CD1c-positive myeloid dendritic cell (primary cell): Measurements from ENCODE around the gene MED16.
"Not testable (repeated sequence)": the region's sequence is repeated elsewhere in the genome, so short reads cannot be mapped to it uniquely, and the experiment has no call there.

ENCODE experiments used
- DNase-seq: peaks from one replicate; pipeline ENCODE4 v3.0.0-alpha.2; 2016; ENCODE audit errors: extremely low spot score

The MED16 gene

DNA sequence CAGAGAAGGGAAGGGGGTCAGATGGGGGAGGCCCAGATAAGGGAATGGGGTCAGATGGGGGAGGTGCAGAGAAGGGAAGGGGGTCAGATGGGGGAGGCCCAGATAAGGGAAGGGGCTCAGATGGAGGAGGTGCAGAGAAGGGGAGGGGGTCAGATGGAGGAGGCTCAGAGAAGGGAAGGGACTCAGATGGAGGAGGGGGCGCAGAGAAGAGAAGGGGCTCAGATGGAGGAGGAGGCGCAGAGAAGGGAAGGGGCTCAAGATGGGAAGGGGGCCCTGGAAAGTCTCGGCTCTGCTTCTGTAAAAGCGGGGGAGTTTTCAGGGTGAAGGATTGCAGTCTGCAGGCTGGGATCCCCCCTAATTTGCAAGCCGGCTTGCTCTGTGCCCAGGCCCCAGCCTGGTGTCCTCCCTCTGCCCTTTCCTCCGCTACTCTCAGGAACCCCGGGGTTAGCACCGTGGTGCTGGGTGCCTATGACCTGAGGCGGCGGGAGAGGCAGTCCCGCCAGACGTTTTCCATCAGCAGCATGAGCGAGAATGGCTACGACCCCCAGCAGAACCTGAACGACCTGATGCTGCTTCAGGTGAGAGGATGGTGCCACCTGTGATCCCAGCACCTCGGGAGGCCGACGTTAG, 63.7 kb downstream of the MED16 start:
- DNase-seq = no peak

DNA sequence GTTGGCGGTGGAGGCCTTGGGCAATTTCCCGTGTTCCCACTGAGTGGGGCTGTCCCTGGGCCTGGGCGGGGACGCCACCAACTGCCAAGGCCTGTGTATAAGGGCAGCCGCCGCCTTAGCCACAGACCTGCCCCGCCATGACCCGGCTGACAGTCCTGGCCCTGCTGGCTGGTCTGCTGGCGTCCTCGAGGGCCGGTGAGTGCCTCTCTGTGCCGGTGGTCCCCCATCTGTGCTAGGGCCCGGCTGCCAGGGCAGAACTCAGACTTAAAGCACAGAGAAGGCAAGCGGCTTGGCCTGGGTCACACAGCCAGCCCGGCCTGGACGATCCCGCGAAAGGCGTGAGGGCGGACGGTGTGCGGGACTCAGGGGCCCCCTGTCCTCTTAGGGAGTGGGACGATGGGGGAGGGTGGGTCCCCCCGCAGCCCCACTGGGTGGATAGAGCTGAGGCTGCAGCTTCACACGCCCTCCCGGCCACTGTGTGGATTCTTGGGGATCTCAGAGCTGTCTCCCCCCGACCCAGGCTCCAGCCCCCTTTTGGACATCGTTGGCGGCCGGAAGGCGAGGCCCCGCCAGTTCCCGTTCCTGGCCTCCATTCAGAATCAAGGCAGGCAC, 65.2 kb downstream of the MED16 start, which contains the start of gene AZU1:
TSS of gene AZU1 (plus strand) at position 128 of the 612 bp plus-strand sequence. CDS start at position 138, 10 bp downstream.
- peak; percentile 41 for DNase-seq

DNA sequence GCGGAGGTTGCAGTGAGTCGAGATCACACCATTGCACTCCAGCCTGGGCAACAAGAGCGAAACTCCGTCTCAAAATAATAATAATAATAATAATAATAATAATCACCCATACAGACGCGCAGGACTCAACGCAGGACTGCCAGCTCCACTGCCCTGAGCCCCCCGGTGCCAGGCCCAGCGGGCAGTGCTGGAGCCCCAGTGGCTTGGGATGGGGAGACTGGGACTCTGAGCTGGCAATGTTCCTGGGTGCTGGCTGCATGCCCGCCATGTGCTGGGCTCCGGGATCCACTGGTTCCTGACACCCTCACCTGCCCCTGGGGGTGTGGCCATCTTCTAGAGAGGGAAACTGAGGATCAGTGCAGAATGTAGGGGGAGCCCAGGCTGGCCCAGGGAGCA, 65.7 kb downstream of the MED16 start:
- DNase-seq = no peak

DNA sequence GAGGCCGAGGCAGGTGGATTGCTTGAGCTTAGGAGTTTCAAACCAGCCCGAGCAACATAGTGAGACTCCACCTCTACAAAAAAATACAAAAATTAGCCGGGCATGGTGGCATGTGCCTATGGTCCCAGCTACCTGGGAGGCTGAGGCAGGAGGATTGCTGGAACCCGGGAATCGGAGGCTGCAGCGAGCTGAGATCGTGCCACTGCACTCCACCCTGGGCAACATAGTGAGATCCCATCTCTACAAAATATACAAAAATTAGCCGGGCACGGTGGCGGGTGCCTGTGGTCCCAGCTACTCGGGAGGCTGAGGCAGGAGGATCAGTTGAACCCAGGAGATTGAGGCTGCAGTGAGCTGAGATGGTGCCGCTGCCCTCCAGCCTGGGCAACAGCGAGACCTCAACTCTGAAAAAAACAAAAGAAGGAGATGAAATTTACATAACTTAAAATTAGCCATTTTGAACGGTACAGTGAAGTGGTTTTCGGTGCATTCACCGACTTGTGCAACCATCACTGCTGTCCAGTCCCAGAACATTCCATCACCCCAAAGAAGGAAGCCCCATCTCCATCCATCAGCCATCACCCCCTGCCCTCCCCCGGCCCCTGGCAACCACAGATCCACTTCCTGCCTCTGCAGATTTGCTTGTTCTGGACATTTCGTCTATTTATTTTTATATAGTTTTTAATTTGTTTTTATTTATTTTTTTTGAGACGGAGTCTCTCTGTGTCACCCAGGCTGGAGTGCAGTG, 66.9 kb downstream of the MED16 start:
- DNase-seq = no peak

DNA sequence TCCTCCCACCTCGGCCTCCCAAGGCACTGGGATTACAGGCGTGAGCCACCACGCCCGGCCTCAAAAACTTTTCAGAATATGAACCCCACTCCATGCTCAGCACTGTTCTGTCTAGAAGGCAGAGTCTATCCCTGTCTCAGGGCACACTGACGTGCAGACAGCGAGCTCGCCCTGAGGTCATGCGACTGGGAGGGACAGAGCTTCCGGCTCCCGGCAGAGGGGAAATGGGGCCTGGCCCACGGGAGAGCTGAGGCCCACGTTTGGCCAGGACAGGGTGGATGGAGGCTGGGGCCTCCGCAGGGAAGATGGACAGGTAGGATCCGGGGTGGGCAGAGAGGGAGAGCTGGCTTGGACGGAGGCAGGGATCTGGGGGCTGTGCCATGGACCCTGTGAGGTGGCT, 68.1 kb downstream of the MED16 start:
- DNase-seq = peak; percentile 64

DNA sequence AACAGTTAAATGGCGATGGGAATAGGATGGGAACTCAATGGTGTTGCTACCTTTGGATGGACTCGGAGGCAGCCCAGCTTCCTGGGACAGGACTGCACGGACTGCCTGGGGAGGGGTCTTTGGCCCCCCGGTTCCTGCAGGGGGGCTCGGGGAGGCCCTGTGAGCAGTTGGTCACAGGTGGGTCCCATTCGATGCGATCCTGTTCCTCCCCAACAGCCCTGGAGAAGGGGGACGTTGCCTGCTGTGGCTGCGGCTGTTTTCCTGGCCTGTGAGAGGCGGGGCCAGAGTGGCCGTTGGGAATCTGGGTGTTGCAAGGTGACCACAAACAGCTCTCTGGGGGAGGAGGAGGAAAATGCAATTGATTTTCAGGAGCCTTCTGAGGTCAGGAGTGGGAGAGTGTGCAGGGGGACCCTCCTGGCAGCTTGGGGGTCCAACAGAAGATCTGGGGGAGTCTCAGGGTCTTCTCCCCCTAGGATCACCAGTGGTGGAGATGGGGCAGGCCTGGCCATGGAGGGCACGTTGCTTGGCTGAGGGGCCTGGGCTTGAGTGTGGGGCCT, 69.3 kb downstream of the MED16 start:
- DNase-seq = no peak

DNA sequence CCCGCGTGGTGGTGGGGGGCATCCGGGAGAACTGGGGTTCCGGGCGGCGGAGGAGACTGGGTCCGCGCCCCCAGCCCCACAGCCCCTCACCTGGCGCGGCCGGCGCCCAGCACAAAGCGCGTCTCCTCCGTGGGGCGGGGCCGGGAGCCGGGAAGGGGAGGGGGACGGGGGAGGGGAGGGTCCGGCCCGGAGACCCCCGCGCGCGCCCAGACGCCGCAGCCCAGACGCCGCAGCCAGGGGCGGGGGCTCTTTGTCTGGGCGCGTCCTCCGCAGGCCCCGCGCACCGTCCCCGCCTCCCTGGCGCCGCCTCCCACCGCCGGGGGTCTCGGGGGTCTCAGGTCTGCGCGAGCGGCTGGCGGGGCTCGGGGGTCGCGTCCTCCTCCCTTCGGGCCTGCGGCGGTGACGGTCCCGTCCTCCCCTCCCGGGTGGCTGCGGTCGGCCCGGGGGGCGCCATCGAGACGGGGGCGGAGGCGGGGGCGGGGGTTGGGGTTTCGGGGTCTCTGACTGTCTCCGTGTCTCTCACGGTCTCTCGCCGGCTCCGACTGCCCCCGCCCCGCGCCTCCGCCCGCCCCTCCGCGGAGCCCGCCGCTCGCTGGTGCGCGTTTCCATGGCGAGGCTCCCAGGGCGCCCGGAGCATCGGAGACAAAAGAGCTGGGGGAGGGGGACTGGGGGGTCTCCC, 71.0 kb downstream of the MED16 start, which contains the start of gene PLPPR3:
TSS of gene PLPPR3 (minus strand) at position 131 of the 679 bp plus-strand sequence. CDS start 396 bp downstream, outside the sequence.
- no peak for DNase-seq

DNA sequence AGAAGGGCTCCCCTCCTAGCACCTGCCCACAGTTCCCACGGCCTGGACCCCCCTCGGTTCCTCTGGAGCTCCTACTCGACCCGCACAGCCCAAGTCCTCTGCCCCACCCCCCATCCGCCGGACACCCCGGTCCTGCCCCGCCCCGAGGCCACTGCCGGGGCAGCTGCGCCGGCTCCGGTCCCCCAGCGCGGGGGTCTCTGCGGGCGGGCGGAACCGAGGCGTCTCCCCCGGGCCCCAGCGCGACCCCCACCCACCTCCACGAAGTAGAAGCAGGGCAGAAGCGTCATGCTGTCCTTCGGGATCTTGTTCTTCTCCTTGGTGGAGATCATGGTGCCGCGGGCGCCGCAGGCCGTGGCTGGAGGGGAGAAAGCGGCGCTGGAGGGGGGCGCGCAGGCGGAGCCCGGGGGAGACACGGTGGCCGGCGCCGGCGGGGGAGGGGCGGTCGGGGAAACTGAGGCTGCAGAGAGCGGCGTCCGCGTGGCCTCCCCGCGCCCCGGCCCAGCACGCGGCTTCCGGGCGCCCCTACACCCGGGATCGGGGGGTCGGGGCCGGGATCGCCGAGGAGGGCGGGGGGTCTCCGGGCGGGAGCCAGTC, 71.7 kb downstream of the MED16 start:
- no peak for DNase-seq

DNA sequence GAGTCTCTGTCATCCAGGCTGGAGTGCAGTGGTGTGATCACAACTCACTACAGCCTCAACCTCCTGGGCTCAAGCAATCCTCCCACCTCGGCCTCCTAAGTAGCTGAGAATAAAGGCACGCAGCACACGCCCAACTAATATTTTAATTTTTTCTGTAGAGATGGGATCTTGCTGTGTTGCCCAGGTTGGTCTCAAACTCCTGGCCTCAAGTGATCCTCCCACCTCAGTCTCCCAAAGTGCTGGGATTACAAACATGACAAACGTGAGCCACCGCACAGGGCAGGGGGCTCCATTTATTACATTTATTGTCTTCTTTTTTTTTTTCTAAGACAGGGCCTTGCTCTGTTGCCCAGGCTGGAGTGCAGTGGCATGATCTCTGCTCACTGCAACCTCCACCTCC, 72.8 kb downstream of the MED16 start:
- not testable (repeated sequence) for DNase-seq
